ENCODE results near the gene CRBN. TPM values are rescaled to one million over a fixed set of nuclear protein-coding genes. Genes with fewer than 3 reads are reported as not detected.
A peak's percentile ranks its signal among the peaks of the same experiment; 100 is the strongest.

CRBN gene
- total RNA-seq, 1 donor from 2014 or later = 32.7 TPM

GRCh38 chr3:3209714-3210113 lies 30.2 kb upstream of the CRBN start:
- H3K36me3 Mint-ChIP-seq (ENCODE audit: low read depth) = no peaks in the 10 kb centered on the region
- no peaks in the 10 kb centered on the region for H3K4me1 Mint-ChIP-seq
- no peak for TF ChIP-seq CTCF (conservative IDR thresholded peaks at IDR 0.05)
- H3K9me3 Mint-ChIP-seq = no peaks in the 10 kb centered on the region
- no peak overlapping the region for H3K4me3 Mint-ChIP-seq
- DNase-seq (ENCODE audit: low read depth, low spot score) = no peak
- no peak overlapping the region for H3K27ac Mint-ChIP-seq (ENCODE audit: unreplicated experiment)
- H3K27me3 Mint-ChIP-seq (ENCODE audit: low read depth) = peaks cover 2% of the 10 kb centered on the region

- Mint-ChIP-seq H3K4me3 (no peak overlapping the region), H3K27me3 (ENCODE audit: low read depth) (peaks cover 5% of the 10 kb centered on the region), H3K9me3 (no peaks in the 10 kb centered on the region), H3K4me1 (no peaks in the 10 kb centered on the region), H3K27ac (ENCODE audit: unreplicated experiment) (no peak overlapping the region), H3K36me3 (ENCODE audit: low read depth) (no peaks in the 10 kb centered on the region)
- no peak for DNase-seq (ENCODE audit: low read depth, low spot score)
- TF ChIP-seq CTCF (conservative IDR thresholded peaks at IDR 0.05) = no peak
These were observed 29.6 kb upstream of the CRBN start for GRCh38 chr3:3209057-3209456.

GRCh38 chr3:3201611-3202010 lies 22.1 kb upstream of the CRBN start:
- Mint-ChIP-seq H3K36me3 (ENCODE audit: low read depth) (no peaks in the 10 kb centered on the region), H3K4me1 (no peaks in the 10 kb centered on the region), H3K27ac (ENCODE audit: unreplicated experiment) (no peak overlapping the region), H3K4me3 (no peak overlapping the region), H3K27me3 (ENCODE audit: low read depth) (peaks cover 36% of the 10 kb centered on the region), H3K9me3 (no peaks in the 10 kb centered on the region)
- TF ChIP-seq CTCF (conservative IDR thresholded peaks at IDR 0.05) = no peak
- no peak for DNase-seq (ENCODE audit: low read depth, low spot score)

- H3K9me3 Mint-ChIP-seq = no peaks in the 10 kb centered on the region
- H3K36me3 Mint-ChIP-seq (ENCODE audit: low read depth) = no peaks in the 10 kb centered on the region
- H3K4me3 Mint-ChIP-seq = no peak overlapping the region
- H3K27ac Mint-ChIP-seq (ENCODE audit: unreplicated experiment) = no peak overlapping the region
- H3K27me3 Mint-ChIP-seq (ENCODE audit: low read depth) = peaks cover 40% of the 10 kb centered on the region
- peak; percentile 48 for DNase-seq (ENCODE audit: low read depth, low spot score)
- TF ChIP-seq CTCF (conservative IDR thresholded peaks at IDR 0.05) = peak; percentile 90
- no peaks in the 10 kb centered on the region for H3K4me1 Mint-ChIP-seq
These were observed 21.2 kb upstream of the CRBN start for GRCh38 chr3:3200632-3201212.

GRCh38 chr3:3199306-3199705 lies 19.8 kb upstream of the CRBN start:
- no peak for DNase-seq (ENCODE audit: low read depth, low spot score)
- H3K27ac Mint-ChIP-seq (ENCODE audit: unreplicated experiment) = no peak overlapping the region
- no peak overlapping the region for H3K4me3 Mint-ChIP-seq
- no peak for TF ChIP-seq CTCF (conservative IDR thresholded peaks at IDR 0.05)
- no peaks in the 10 kb centered on the region for H3K4me1 Mint-ChIP-seq
- H3K36me3 Mint-ChIP-seq (ENCODE audit: low read depth) = no peaks in the 10 kb centered on the region
- H3K9me3 Mint-ChIP-seq = no peaks in the 10 kb centered on the region
- peaks cover 47% of the 10 kb centered on the region for H3K27me3 Mint-ChIP-seq (ENCODE audit: low read depth)
